NCI-H526 treated with DMSO at 0.1 percent for 48 hours (cell line): ENCODE results near the gene YJU2.
"Not testable (repeated sequence)": the region's sequence is repeated elsewhere in the genome, so short reads cannot be mapped to it uniquely, and the experiment has no call there.

ENCODE experiments used
- DNase-seq: peaks from one replicate; lab custom pipeline; 2025; lab: John Stamatoyannopoulos, UW

YJU2 gene

GRCh38 chr19:4246767-4247593 lies at the start of gene YJU2:
YJU2 (plus strand) TSS chr19:4247080; CDS start chr19:4247147, 67 bp downstream.
- DNase-seq: peak; percentile 93

DNA sequence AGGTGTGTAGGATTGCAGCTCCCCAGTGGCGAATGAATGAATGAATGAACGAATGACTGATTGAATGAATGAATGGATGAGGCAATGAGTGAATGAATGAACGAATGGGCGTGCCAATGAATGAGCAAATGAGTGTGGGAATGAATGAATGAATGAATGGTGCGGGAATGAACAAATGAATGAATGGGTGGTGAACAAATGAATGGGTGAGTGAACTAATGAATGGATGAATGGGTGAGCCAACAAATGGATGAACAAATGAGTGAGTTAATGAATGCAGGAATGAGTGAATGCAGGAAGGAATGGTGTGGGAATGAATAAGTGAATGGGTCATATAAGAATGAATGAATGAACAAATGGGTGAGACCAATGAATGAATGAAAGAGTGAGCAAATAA lies 49.7 kb upstream of the YJU2 start:
- no peak for DNase-seq

DNA sequence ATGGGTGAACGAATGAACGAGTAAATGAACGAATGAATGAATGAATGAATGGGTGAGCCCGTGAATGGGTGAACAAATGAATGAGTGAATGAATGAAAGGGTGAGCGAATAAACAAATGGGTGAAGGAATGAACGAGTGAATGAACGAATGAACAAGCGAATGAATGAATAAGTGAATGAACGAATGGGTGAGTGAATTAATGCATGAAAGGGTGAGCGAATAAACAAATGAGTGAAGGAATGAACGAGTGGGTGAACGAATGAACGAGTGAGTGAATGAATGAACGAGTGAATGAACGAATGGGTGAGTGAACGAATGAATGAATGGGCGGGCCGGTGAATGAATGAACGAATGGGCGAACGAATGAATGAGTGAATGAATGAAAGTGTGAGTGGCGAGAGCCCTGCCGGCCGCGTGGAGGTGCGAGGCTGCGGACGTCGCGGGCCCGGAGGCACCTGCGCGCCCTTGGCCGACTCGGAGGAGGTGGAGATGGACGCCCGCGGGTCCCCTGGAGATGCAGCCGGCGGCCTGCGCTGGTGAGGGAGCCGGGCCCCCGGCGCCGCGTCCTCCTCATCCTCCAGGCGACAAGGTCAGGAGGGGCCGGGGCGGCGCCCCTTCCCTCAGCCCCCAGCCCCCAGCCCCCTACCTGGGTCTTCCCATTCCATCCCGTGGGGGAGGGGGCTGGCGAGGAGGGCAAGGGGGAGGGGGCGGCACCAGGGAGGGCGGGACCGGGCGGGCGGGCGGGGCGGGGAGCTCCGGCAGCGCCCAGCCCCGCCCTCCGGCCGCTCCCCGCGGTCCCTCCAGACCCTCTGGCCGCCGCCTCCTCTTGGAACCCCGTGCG lies 49.0 kb upstream of the YJU2 start:
- no peak for DNase-seq

DNA sequence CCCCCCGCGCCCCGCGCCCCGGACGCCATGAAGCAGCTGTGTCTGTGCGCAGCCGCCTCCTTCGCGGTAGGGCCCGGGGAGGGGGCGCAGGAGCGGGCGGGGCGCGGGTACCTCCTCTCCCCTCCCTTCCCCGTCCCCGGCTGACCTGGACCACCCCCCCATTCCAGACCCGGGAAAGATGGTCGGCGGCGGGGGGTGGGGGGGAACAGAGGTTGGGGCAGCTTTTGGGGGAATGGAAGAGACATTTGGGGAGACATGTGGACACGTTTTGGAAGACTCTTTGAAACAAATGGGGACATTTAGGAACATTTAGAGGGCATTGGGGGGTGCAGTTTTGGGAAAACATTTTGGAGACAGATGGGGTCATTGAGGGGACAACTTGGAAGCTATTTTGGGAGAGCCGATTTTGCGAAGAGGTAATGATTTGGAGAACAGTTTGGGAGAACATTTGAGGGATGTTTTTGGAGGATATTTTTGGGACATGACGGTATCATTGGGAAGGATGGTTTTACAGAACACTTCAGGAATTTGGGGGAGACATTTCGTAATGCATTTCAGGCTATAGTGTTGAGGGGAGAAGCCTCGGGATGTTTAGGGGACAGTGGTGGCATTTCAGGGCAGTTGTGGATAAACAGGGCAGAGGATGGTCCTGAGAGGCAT lies 48.3 kb upstream of the YJU2 start:
- no peak for DNase-seq

GRCh38 chr19:4199699-4200293 lies 47.1 kb upstream of the YJU2 start:
- DNase-seq: no peak

GRCh38 chr19:4200940-4201542 lies 45.8 kb upstream of the YJU2 start:
- DNase-seq: no peak

- no peak for DNase-seq
Observed at GRCh38 chr19:4201798-4202197, 45.1 kb upstream of the YJU2 start.

- DNase-seq: no peak
Observed at GRCh38 chr19:4206818-4207484, 39.9 kb upstream of the YJU2 start.

GRCh38 chr19:4208385-4209094 lies 38.3 kb upstream of the YJU2 start:
- DNase-seq: no peak

DNA sequence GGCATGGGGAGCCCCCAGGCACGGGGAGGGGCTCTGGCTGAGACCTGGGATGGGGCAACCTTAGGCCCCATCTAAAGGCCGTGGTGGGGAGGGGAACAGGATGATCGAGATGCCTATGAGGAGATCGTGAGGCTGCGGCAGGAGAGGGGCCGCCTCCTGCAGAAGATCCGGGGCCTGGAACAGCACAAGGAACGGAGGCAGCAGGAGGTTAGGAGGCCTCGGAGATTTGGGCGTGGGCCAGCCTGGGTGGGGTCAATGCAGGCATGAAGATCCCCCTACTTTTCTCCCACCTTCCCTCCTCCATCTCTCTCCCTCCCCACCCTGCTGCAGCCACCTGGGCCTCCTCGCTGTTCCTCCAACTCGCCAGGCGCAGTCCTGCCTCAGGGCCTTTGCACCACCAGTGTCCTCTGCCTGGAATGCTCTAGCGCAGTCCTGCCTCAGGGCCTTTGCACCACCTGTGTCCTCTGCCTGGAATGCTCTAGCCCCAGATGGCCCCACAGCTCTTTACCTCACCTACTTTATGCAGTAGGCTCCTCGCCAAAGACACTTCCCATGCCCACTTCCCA lies 36.6 kb upstream of the YJU2 start:
- DNase-seq: no peak

DNA sequence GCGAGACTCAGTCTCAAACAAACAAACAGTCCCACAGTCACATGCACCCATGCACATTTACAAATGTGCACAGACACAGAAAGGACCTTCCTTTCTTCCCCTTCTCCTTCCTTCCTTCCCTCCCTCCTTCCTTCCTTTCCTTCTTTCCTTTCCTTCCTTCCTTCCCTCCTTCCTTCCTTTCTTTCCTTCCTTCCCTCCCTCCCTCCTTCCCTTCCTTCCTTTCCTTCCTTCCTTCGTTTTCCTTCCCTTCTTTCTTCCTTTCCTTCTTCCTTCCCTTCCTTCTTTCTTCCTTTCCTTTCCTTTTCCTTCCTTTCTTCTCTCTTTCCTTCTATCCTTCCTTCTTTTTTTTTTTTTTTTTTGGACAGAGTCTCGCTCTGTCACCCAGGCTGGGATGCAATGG lies 33.8 kb upstream of the YJU2 start:
- no peak for DNase-seq

GRCh38 chr19:4215807-4216206 lies 31.1 kb upstream of the YJU2 start:
- no peak for DNase-seq

DNA sequence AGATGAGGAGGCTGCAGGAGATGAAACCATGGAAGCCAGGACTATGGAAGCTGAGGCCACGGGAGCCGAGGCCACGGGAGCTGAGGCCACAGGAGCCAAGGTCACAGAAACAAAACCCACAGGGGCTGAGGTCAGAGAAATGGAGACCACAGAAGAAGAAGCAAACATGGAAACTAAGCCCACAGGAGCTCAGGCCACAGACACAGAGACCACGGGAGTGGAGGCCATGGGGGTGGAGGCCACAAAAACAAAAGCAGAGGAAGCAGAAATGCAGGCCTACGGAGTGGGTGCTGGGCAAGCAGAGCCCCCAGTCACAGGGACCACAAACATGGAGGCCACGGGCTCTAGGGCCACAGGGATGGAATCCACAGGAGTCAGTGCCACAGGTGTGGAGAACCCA lies 30.0 kb upstream of the YJU2 start:
- DNase-seq: no peak

DNA sequence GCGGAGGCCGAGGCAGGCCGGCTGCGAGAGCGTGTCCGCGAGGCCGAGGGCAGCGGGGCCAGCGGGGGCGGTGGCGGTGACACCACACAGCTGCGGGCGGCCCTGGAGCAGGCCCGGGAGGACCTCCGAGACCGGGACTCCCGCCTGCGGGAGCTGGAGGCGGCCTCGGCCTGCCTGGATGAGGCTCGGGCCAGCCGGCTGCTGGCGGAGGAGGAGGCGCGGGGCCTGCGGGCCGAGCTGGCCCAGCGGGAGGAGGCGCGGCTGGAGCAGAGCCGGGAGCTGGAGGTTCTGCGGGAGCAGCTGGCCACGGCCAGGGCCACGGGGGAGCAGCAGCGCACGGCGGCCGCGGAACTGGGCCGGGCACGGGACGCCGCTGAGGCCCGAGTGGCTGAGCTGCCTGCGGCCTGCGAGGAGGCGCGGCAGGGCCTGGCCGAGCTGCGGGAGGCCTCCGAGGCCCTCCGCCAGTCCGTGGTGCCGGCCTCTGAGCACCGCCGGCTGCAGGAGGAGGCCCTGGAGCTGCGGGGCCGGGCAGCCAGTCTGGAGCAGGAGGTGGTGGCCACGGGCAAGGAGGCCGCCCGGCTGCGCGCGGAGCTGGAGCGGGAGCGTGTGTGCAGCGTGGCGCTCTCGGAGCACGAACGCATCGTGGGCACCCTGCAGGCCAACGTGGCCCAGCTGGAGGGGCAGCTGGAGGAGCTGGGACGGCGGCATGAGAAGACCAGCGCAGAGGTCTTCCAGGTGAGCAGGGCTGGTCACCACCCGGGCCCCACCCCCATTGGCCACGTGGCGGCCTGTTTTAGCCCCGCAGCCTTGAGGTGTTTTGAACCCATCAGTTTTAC lies 29.2 kb upstream of the YJU2 start:
- DNase-seq: no peak

DNA sequence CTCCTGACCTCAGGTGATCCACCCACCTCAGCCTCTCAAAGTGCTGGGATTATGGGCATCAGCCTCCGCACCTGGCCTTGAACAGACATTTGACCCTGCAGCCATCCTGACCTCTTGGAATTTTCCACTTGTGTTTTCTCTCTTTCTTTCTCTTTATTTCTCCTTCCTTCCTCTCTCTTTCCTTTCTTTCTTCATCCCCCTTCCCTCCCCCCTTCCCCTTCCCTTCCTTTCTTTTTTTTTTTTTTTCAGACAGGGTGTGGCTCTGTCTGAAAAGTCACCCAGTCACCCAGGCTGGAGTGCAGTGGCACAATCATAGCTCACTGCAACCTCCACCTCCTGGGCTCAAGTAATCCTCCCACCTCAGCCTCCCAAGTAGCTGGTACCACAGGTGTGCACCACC lies 28.4 kb upstream of the YJU2 start:
- DNase-seq: not testable (repeated sequence)

- DNase-seq: no peak
Observed at GRCh38 chr19:4220188-4220587, 26.7 kb upstream of the YJU2 start.

DNA sequence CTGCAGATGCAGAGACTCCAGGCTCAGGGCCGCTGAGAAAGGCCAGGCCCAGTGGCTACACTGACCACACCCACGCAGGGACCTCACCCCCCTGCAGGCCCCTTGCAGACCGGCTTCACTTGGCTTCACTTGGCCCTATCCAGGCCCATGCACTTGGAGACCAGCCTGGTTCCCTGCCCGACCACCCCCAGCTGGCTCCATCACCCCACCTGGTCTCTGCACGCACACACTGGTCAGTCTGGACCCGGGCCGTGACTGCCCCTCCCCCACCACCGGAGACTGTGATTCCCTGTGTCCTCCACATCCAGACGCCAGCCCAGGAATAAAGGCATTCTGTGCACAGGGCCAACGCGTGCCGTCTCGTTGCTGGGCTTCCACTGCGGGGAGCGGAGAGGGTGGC lies 22.4 kb upstream of the YJU2 start:
- DNase-seq: no peak

- DNase-seq: no peak
Observed at GRCh38 chr19:4225885-4226284, 21.0 kb upstream of the YJU2 start.

- DNase-seq: no peak
Observed at GRCh38 chr19:4227771-4228170, 19.1 kb upstream of the YJU2 start.
